Naive B cell (primary cell): ENCODE data around the gene HIBADH. TPM values are rescaled to one million over a fixed set of nuclear protein-coding genes. Genes with fewer than 3 reads are reported as not detected.
A peak's percentile ranks its signal among the peaks of the same experiment; 100 is the strongest.

Source experiments
- ATAC-seq, 2 donors: fragments of 150-1000 bp; cut with Tn5 transposase; 2 replicates each; pipeline ENCODE4 v1.10.0; 2021; ENCODE audit warnings: low read depth in 2 of 2, mild to moderate bottlenecking in 2 of 2, moderate library complexity in 2 of 2
- DNase-seq: peaks from one replicate; pipeline ENCODE4 v3.0.0; 2022
- H3K27ac Mint-ChIP-seq, 6 donors: one replicate each; pipeline ENCODE4 v1.8.0; 2020 to 2022; ENCODE audit warnings: mild to moderate bottlenecking in 6 of 6, mixed read lengths in 6 of 6, moderate library complexity in 5 of 6, inconsistent platforms in 2 of 6
- H3K27me3 Mint-ChIP-seq, 3 donors: one replicate each; pipeline ENCODE4 v1.8.0; 2021 to 2022; ENCODE audit warnings: mixed read lengths in 3 of 3, mild to moderate bottlenecking in 1 of 3
- H3K36me3 Mint-ChIP-seq, 2 donors: one replicate each; pipeline ENCODE4 v1.8.0; 2020 to 2022; ENCODE audit warnings: mixed read lengths in 2 of 2, inconsistent platforms in 1 of 2, mild to moderate bottlenecking in 1 of 2
- H3K4me1 Mint-ChIP-seq, 3 donors: one replicate each; pipeline ENCODE4 v1.8.0; 2020 to 2022; ENCODE audit warnings: mixed read lengths in 3 of 3, inconsistent platforms in 1 of 3, mild to moderate bottlenecking in 1 of 3, moderate library complexity in 1 of 3
- H3K4me3 Mint-ChIP-seq, 8 donors: one replicate each; pipeline ENCODE4 v1.8.0; 2020 to 2022; ENCODE audit warnings: mild to moderate bottlenecking in 8 of 8, mixed read lengths in 8 of 8, moderate library complexity in 8 of 8, inconsistent platforms in 2 of 8
- H3K9me3 Mint-ChIP-seq, 7 donors: one replicate each; pipeline ENCODE4 v1.8.0; 2020 to 2022; ENCODE audit warnings: mixed read lengths in 7 of 7, mild to moderate bottlenecking in 5 of 7, inconsistent platforms in 2 of 7, moderate library complexity in 1 of 7
- polyA plus RNA-seq, 6 donors: library from polyadenylated mRNA; unstranded; fragments of 300-500 nt; fragmentation: Illumina TruSeq; gene quantifications; one replicate each; pipeline ENCODE4 v1.2.3, GENCODE V29; 2021; ENCODE audit warnings: low read depth in 6 of 6

HIBADH gene
- 10 to 100 TPM; 23.0 to 36.1 (median 25.9) TPM for polyA plus RNA-seq

GRCh38 chr7:27662490-27663205 is at the start of gene HIBADH:
TSS of gene HIBADH (minus strand) at chr7:27662883. CDS start at chr7:27662788, 95 bp downstream.
- ATAC-seq, result peak; percentile 94 to 95
- peak within 1 kb of the TSS; percentile 74 to 95 (median 92) for H3K4me3 Mint-ChIP-seq
- no peaks in the 10 kb centered on the region for H3K27me3 Mint-ChIP-seq
- peak within 1 kb of the TSS; percentile 85 to 95 (median 94) for H3K27ac Mint-ChIP-seq
- H3K4me1 Mint-ChIP-seq, result peaks cover 3 to 24% (median 4%) of the 10 kb centered on the region in 3 donors
- peak; percentile 95 for DNase-seq
- H3K36me3 Mint-ChIP-seq, result peaks cover 0 to 4% of the 10 kb centered on the region in 2 donors
- H3K9me3 Mint-ChIP-seq, result no peaks in the 10 kb centered on the region

- DNase-seq (no peak), ATAC-seq (no peak)
- peaks cover 3 to 10% (median 5%) of the 10 kb centered on the region in 3 donors for H3K4me1 Mint-ChIP-seq
- no peak overlapping the region for H3K27ac Mint-ChIP-seq
- no peaks in the 10 kb centered on the region for H3K36me3 Mint-ChIP-seq
- no peak overlapping the region for H3K4me3 Mint-ChIP-seq
- H3K9me3 Mint-ChIP-seq, result peaks cover 0 to 9% (median 5%) of the 10 kb centered on the region in 7 donors
- H3K27me3 Mint-ChIP-seq, result peaks cover 0 to 16% (median 11%) of the 10 kb centered on the region in 3 donors
Measured at GRCh38 chr7:27712217-27712616, 49.5 kb upstream of the HIBADH start.

DNA sequence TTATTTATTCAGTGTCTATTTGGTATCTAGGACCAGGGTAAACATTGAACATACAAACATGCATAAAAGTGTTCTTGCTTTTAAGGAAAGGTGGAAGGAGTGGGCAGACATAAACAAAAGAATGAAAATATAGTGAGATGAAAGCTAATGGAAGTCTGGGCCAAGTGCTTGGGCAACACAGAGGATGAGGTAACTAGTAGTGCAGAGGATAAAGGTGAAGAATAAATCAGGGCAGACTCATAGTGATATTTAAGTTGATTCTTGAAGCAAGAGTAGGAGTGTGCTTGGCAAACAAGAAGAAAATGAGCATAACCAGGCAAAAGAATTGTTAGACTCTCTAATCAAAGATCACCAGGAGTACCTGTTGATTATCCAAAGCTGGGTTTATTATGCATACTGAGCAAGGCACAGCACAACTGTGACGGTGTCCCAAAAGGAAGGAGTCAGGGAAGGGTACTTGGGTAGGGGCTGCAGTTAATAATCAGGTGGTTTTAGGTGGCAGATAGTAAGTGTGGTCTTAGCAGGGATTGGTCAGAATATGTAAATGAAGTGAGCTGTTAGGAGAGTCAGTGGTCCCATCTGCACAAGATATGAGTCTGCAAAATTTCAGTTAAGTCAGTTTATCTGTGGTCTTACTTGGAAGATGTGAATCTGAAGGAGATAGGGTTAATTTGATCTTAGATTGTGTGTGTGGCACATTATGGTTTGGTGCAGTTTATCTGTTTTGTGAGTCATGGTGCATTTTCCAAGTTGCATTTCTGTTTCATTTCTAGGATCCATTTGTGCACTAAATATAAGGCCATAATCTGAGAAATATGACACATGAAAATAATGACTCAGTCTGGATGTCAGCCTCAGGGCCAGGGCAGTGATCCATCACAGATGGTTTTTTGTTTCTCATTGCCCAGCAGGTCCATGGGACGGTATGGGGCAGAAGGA is 46.7 kb upstream of the HIBADH start:
- peaks cover 1 to 16% (median 9%) of the 10 kb centered on the region in 3 donors for H3K27me3 Mint-ChIP-seq
- H3K36me3 Mint-ChIP-seq, result no peaks in the 10 kb centered on the region
- no peak overlapping the region for H3K4me3 Mint-ChIP-seq
- no peak for ATAC-seq
- H3K9me3 Mint-ChIP-seq, result peaks cover 0 to 7% (median 5%) of the 10 kb centered on the region in 7 donors
- H3K27ac Mint-ChIP-seq, result no peak overlapping the region
- DNase-seq, result no peak
- H3K4me1 Mint-ChIP-seq, result peaks cover 3 to 10% (median 5%) of the 10 kb centered on the region in 3 donors

- no peak overlapping the region for H3K4me3 Mint-ChIP-seq
- H3K36me3 Mint-ChIP-seq, result no peaks in the 10 kb centered on the region
- H3K4me1 Mint-ChIP-seq, result peaks cover 3 to 6% (median 5%) of the 10 kb centered on the region in 3 donors
- DNase-seq, result no peak
- no peak for ATAC-seq
- peaks cover 0 to 7% (median 5%) of the 10 kb centered on the region in 7 donors for H3K9me3 Mint-ChIP-seq
- H3K27me3 Mint-ChIP-seq, result peaks cover 9 to 16% (median 13%) of the 10 kb centered on the region in 3 donors
- H3K27ac Mint-ChIP-seq, result no peak overlapping the region
Measured at GRCh38 chr7:27708485-27708884, 45.8 kb upstream of the HIBADH start.

GRCh38 chr7:27705200-27705594 is 42.5 kb upstream of the HIBADH start:
- H3K4me1 Mint-ChIP-seq, result no peaks in the 10 kb centered on the region
- H3K36me3 Mint-ChIP-seq, result no peaks in the 10 kb centered on the region
- no peak for ATAC-seq
- no peak overlapping the region for H3K27ac Mint-ChIP-seq
- peak overlapping the region in 1 of 8 donors; percentile 64 for H3K4me3 Mint-ChIP-seq
- no peak for DNase-seq
- H3K9me3 Mint-ChIP-seq, result peaks cover 0 to 2% (median 0%) of the 10 kb centered on the region in 7 donors
- H3K27me3 Mint-ChIP-seq, result peaks cover 17 to 22% (median 20%) of the 10 kb centered on the region in 3 donors

- H3K4me3 Mint-ChIP-seq, result no peak overlapping the region
- no peaks in the 10 kb centered on the region for H3K4me1 Mint-ChIP-seq
- peaks cover 0 to 2% (median 0%) of the 10 kb centered on the region in 7 donors for H3K9me3 Mint-ChIP-seq
- no peak for DNase-seq
- H3K27ac Mint-ChIP-seq, result no peak overlapping the region
- H3K36me3 Mint-ChIP-seq, result no peaks in the 10 kb centered on the region
- peaks cover 17 to 22% (median 20%) of the 10 kb centered on the region in 3 donors for H3K27me3 Mint-ChIP-seq
- no peak for ATAC-seq
Measured at GRCh38 chr7:27704422-27705199, 41.9 kb upstream of the HIBADH start.

- no peak overlapping the region for H3K27ac Mint-ChIP-seq
- no peaks in the 10 kb centered on the region for H3K36me3 Mint-ChIP-seq
- peaks cover 0 to 2% (median 0%) of the 10 kb centered on the region in 7 donors for H3K9me3 Mint-ChIP-seq
- H3K4me1 Mint-ChIP-seq, result peaks cover under 1 to 5% (median 4%) of the 10 kb centered on the region in 3 donors
- peaks cover 17 to 20% (median 17%) of the 10 kb centered on the region in 3 donors for H3K27me3 Mint-ChIP-seq
- ATAC-seq (no peak), DNase-seq (no peak)
- no peak overlapping the region for H3K4me3 Mint-ChIP-seq
Measured at GRCh38 chr7:27703181-27703580, 40.5 kb upstream of the HIBADH start.

DNA sequence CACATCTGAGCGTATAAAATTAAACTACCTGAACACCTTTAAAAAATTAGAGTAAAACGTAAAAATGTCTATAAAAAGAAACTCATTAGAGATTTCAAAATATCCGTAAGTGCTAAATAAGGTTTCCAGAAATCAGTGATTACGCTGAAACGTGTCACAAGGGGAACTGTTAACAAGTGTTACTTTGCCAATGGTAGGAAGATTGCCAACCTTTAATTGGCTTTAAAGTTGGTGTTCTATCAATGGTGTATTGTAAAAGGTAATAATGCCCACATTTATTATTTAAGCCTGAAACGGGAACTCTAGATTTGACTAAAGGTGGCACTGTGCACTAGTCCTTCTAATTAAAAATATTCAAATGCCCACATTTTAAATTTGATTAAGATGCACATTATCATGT is 37.8 kb upstream of the HIBADH start:
- Mint-ChIP-seq H3K4me3 (no peak overlapping the region), H3K36me3 (no peaks in the 10 kb centered on the region), H3K27me3 (peaks cover 14 to 19% (median 17%) of the 10 kb centered on the region in 3 donors), H3K27ac (no peak overlapping the region), H3K4me1 (peaks cover 8 to 18% (median 9%) of the 10 kb centered on the region in 3 donors), H3K9me3 (peaks cover 0 to 2% (median 0%) of the 10 kb centered on the region in 7 donors)
- ATAC-seq (no peak), DNase-seq (no peak)

DNA sequence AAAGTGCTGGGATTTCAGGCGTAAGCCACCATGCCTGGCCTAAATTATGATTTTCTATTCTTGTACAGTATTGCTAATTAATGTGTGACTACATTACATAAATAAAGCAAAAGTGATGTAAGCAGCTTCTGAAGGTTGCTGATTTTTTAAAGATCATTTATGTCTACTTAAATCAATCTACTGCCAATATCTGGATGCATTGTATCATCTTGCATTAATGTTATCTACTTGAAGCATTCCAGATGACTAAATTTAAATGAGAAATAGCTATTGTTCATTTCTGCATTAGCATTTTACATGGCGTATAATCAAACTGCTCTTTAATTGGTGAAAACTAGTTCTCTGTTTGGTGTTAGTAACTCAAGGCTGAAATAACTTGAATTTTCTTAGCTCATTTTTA is 37.1 kb upstream of the HIBADH start:
- Mint-ChIP-seq H3K27me3 (peaks cover 7 to 17% (median 12%) of the 10 kb centered on the region in 3 donors), H3K9me3 (no peaks in the 10 kb centered on the region), H3K27ac (no peak overlapping the region), H3K36me3 (no peaks in the 10 kb centered on the region), H3K4me1 (peaks cover 8 to 18% (median 9%) of the 10 kb centered on the region in 3 donors), H3K4me3 (no peak overlapping the region)
- DNase-seq (no peak), ATAC-seq (no peak)

- ATAC-seq (peak; percentile 89 to 94), DNase-seq (peak; percentile 10)
- Mint-ChIP-seq H3K27me3 (peaks cover 5 to 8% (median 7%) of the 10 kb centered on the region in 3 donors), H3K36me3 (no peaks in the 10 kb centered on the region), H3K4me3 (peak overlapping the region in 3 of 8 donors; percentile 23 to 26 (median 25)), H3K27ac (peak overlapping the region; percentile 2 to 94 (median 78)), H3K9me3 (no peaks in the 10 kb centered on the region), H3K4me1 (peaks cover 8 to 18% (median 9%) of the 10 kb centered on the region in 3 donors)
Measured at GRCh38 chr7:27697861-27698430, 35.3 kb upstream of the HIBADH start.

DNA sequence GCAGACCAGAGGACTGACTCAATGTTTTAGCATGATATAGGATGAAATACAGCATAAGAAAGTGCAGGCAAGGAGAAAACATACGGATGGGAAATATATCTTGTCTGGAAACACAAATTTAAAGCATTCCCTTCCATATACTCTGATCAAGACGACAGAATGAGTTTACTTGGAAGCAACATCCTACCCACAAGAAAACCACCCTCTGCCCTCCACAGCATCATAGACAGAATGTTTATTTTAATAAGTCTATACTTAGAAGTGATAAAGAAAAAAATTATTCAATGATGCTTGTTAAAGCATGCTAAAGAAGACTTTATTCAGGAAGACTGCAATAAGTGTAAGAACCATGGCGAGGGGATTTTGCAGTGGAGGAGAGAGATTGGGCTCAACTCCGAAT is 32.4 kb upstream of the HIBADH start:
- peaks cover 8 to 18% (median 10%) of the 10 kb centered on the region in 3 donors for H3K4me1 Mint-ChIP-seq
- H3K27ac Mint-ChIP-seq, result peak overlapping the region in 1 of 6 donors; percentile 69
- no peak overlapping the region for H3K4me3 Mint-ChIP-seq
- DNase-seq (no peak), ATAC-seq (no peak)
- H3K27me3 Mint-ChIP-seq, result no peaks in the 10 kb centered on the region
- H3K36me3 Mint-ChIP-seq, result no peaks in the 10 kb centered on the region
- no peaks in the 10 kb centered on the region for H3K9me3 Mint-ChIP-seq

- H3K27me3 Mint-ChIP-seq, result no peaks in the 10 kb centered on the region
- no peak for DNase-seq
- no peak overlapping the region for H3K27ac Mint-ChIP-seq
- peak overlapping the region in 1 of 8 donors; percentile 55 for H3K4me3 Mint-ChIP-seq
- no peak for ATAC-seq
- H3K9me3 Mint-ChIP-seq, result no peaks in the 10 kb centered on the region
- H3K36me3 Mint-ChIP-seq, result no peaks in the 10 kb centered on the region
- peaks cover 14 to 21% (median 17%) of the 10 kb centered on the region in 3 donors for H3K4me1 Mint-ChIP-seq
Measured at GRCh38 chr7:27693794-27694193, 31.1 kb upstream of the HIBADH start.
